Measurements from ENCODE around the gene CNPY4.

CNPY4 gene

GRCh38 chr7:100160067-100160466 lies 40.6 kb downstream of the CNPY4 start:
- no peak overlapping the region for H3K4me3 ChIP-seq (ENCODE audit: low read length)
- no peak for TF ChIP-seq CTCF (IDR thresholded peaks at IDR 0.05; ENCODE audit: insufficient read depth, low read depth, low read length, missing control alignments)
- no peak for DNase-seq (ENCODE audit: low read depth)

- DNase-seq (ENCODE audit: low read depth), result peak; percentile 93
- no peak for TF ChIP-seq CTCF (IDR thresholded peaks at IDR 0.05; ENCODE audit: insufficient read depth, low read depth, low read length, missing control alignments)
These were observed 43.6 kb downstream of the CNPY4 start for GRCh38 chr7:100163006-100163531.

GRCh38 chr7:100163871-100164270 lies 44.4 kb downstream of the CNPY4 start:
- no peak overlapping the region for H3K4me3 ChIP-seq (ENCODE audit: low read length)
- no peak for DNase-seq (ENCODE audit: low read depth)
- no peak for TF ChIP-seq CTCF (IDR thresholded peaks at IDR 0.05; ENCODE audit: insufficient read depth, low read depth, low read length, missing control alignments)

More at GRCh38 chr7:100163006-100163531, 43.6 kb downstream of the CNPY4 start:
- no peak overlapping the region for H3K4me3 ChIP-seq (ENCODE audit: low read length)

- H3K4me3 ChIP-seq (ENCODE audit: low read length), result no peak overlapping the region
- DNase-seq (ENCODE audit: low read depth), result no peak
- no peak for TF ChIP-seq CTCF (IDR thresholded peaks at IDR 0.05; ENCODE audit: insufficient read depth, low read depth, low read length, missing control alignments)
These were observed 47.0 kb downstream of the CNPY4 start for GRCh38 chr7:100166317-100166940.

GRCh38 chr7:100166970-100167911 lies 47.8 kb downstream of the CNPY4 start:
- TF ChIP-seq CTCF (IDR thresholded peaks at IDR 0.05; ENCODE audit: insufficient read depth, low read depth, low read length, missing control alignments), result no peak
- DNase-seq (ENCODE audit: low read depth), result no peak
- H3K4me3 ChIP-seq (ENCODE audit: low read length), result peak overlapping the region; percentile 51

GRCh38 chr7:100167912-100168323 lies 48.5 kb downstream of the CNPY4 start:
- TF ChIP-seq CTCF (IDR thresholded peaks at IDR 0.05; ENCODE audit: insufficient read depth, low read depth, low read length, missing control alignments), result no peak
- peak overlapping the region; percentile 51 for H3K4me3 ChIP-seq (ENCODE audit: low read length)
- peak; percentile 32 for DNase-seq (ENCODE audit: low read depth)
